ENCODE data around the gene TMPRSS4.

GRCh38 chr11:118148856-118149255, 72.0 kb downstream of the TMPRSS4 start:
- TF ChIP-seq CTCF (IDR thresholded peaks at IDR 0.05) (no peak), POLR2A (IDR thresholded peaks at IDR 0.05) (no peak)

All from testis (tissue), 2 donors.